Activated B cell treated with CpG ODN at 0.5 μM for 24 hours (primary cell): ENCODE data around the gene LY9. TPM values are rescaled to one million over a fixed set of nuclear protein-coding genes. Genes with fewer than 3 reads are reported as not detected.

ENCODE experiments used
- ATAC-seq: fragments of 200-7000 bp; cut with Tn5 transposase; one replicate; pipeline ENCODE4 v1.10.0; 2021; ENCODE audit warnings: low read depth, mild to moderate bottlenecking, moderate library complexity
- CTCF ChIA-PET: fragments of 350-600 bp; sonication (Branson Sonifier 250); formaldehyde crosslinking; loops from one replicate; lab custom pipeline; 2021; ENCODE audit warnings: antibody characterized with exemption; lab: Charles Lee
- POLR2A ChIA-PET: fragments of 350-600 bp; sonication (Branson Sonifier 250); formaldehyde crosslinking; loops from one replicate; lab custom pipeline; 2021; ENCODE audit warnings: antibody characterized with exemption; lab: Charles Lee
- DNase-seq: peaks from one replicate; pipeline ENCODE4 v3.0.0; 2022
- H3K27ac Mint-ChIP-seq: one replicate; pipeline ENCODE4 v1.8.0; 2020; ENCODE audit warnings: mixed read lengths
- H3K27me3 Mint-ChIP-seq: one replicate; pipeline ENCODE4 v1.8.0; 2021; ENCODE audit warnings: mixed read lengths
- H3K36me3 Mint-ChIP-seq: one replicate; pipeline ENCODE4 v1.8.0; 2021; ENCODE audit warnings: low read depth, mixed read lengths
- H3K4me1 Mint-ChIP-seq: one replicate; pipeline ENCODE4 v1.8.0; 2021; ENCODE audit warnings: mixed read lengths
- H3K4me3 Mint-ChIP-seq: one replicate; pipeline ENCODE4 v1.8.0; 2020; ENCODE audit warnings: mild to moderate bottlenecking, mixed read lengths
- H3K9me3 Mint-ChIP-seq: one replicate; pipeline ENCODE4 v1.8.0; 2020; ENCODE audit warnings: mixed read lengths
- CTCF ChIP-seq: fragments of 200-600 bp; IDR thresholded peaks from one replicate; pipeline ENCODE4 v1.8.0; 2022; ENCODE audit warnings: antibody characterized with exemption, mild to moderate bottlenecking
- intact Hi-C: fragments of 100-400 bp; cut with micrococcal nuclease; formaldehyde crosslinking; loops from one replicate; pipeline ENCODE4 v1.15.1; 2024
- total RNA-seq: library from RNA; stranded (reverse); gene quantifications from 2 replicates; pipeline ENCODE4 v1.2.3, GENCODE V29; 2022

The LY9 gene
- total RNA-seq, 1 donor from 2014 or later: 71.6 TPM

GRCh38 chr1:160789051-160789701, 6.8 kb upstream of the LY9 start:
- peak overlapping the region; percentile 59 for H3K4me3 Mint-ChIP-seq

GRCh38 chr1:160789702-160790611, 6.0 kb upstream of the LY9 start:
- peak; percentile 84 for ATAC-seq
- CTCF ChIA-PET: interaction anchor here (1.1 to 2.4 kb wide), 7 partner anchors 9 to 164 kb away, joined by 3 to 18 read pairs (median 4); partner anchors contain the start of gene ITLN2
- Mint-ChIP-seq H3K27me3 (no peaks in the 10 kb centered on the region), H3K4me1 (peaks cover 44% of the 10 kb centered on the region), H3K36me3 (no peaks in the 10 kb centered on the region), H3K4me3 (peak overlapping the region; percentile 59), H3K27ac (peak overlapping the region; percentile 98), H3K9me3 (no peaks in the 10 kb centered on the region)
- peak; percentile 74 for DNase-seq
- intact Hi-C loops: loop anchor here (1.0 kb wide), 4 partner anchors 8 to 22 kb away; no protein-coding TSS in a partner anchor
- POLR2A ChIA-PET: interaction anchor here (0.6 to 2.9 kb wide), 23 partner anchors 9 to 308 kb away, joined by 3 to 37 read pairs (median 4); partner anchors contain the start of genes CD48, KLHDC9, SLAMF1 and SLAMF7
- no peak for TF ChIP-seq CTCF

More at GRCh38 chr1:160789051-160789701, 6.8 kb upstream of the LY9 start:
- no peak for TF ChIP-seq CTCF
- ATAC-seq: no peak
- intact Hi-C loops: loop anchor here (1.0 kb wide), 2 partner anchors 13 to 21 kb away; no protein-coding TSS in a partner anchor
- H3K36me3 Mint-ChIP-seq: no peaks in the 10 kb centered on the region
- ChIA-PET POLR2A (interaction anchor here (0.6 to 2.9 kb wide), 19 partner anchors 8 to 279 kb away, joined by 3 to 37 read pairs (median 5); partner anchors contain the start of genes CD48, SLAMF1 and SLAMF7), CTCF (interaction anchor here (1.1 to 2.4 kb wide), 4 partner anchors 12 to 165 kb away, joined by 3 to 18 read pairs (median 4); partner anchors contain the start of gene ITLN2)
- H3K27ac Mint-ChIP-seq: peak overlapping the region; percentile 98
- H3K9me3 Mint-ChIP-seq: no peaks in the 10 kb centered on the region
- peaks cover 40% of the 10 kb centered on the region for H3K4me1 Mint-ChIP-seq
- no peak for DNase-seq
- no peaks in the 10 kb centered on the region for H3K27me3 Mint-ChIP-seq

GRCh38 chr1:160794376-160794775, 1.6 kb upstream of the LY9 start:
- Mint-ChIP-seq H3K36me3 (peaks cover 27% of the 10 kb centered on the region), H3K4me1 (peaks cover 80% of the 10 kb centered on the region), H3K27ac (peak overlapping the region; percentile 99), H3K9me3 (no peaks in the 10 kb centered on the region), H3K4me3 (no peak overlapping the region), H3K27me3 (no peaks in the 10 kb centered on the region)
- ATAC-seq (no peak), DNase-seq (no peak)
- intact Hi-C loops: no loop called here
- ChIA-PET POLR2A (interaction anchor here (0.6 to 6.1 kb wide), 4 partner anchors 13 to 431 kb away, joined by 4 to 52 read pairs (median 22); partner anchors contain the start of gene TOMM40L), CTCF (interaction anchor here (1.1 to 5.7 kb wide), 4 partner anchors 14 to 37 kb away, joined by 3 to 46 read pairs (median 11); no protein-coding TSS in a partner anchor)
- no peak for TF ChIP-seq CTCF

GRCh38 chr1:160797271-160797709, 1.3 kb downstream of the LY9 start:
- H3K27ac Mint-ChIP-seq: peak overlapping the region; percentile 99
- no peaks in the 10 kb centered on the region for H3K27me3 Mint-ChIP-seq
- ChIA-PET CTCF (interaction anchor here (1.6 to 5.7 kb wide), 6 partner anchors 17 to 154 kb away, joined by 5 to 46 read pairs (median 7); no protein-coding TSS in a partner anchor), POLR2A (interaction anchor here (0.7 to 6.1 kb wide), 13 partner anchors 10 to 272 kb away, joined by 3 to 52 read pairs (median 5); partner anchors contain the start of genes ARHGAP30, CD48, SLAMF7 and USF1)
- intact Hi-C loops: loop anchor here (2.0 to 5.0 kb wide), 2 partner anchors 35 to 58 kb away; partner anchors contain the start of gene SLAMF7
- H3K36me3 Mint-ChIP-seq: peaks cover 50% of the 10 kb centered on the region
- peaks cover 82% of the 10 kb centered on the region for H3K4me1 Mint-ChIP-seq
- ATAC-seq: no peak
- no peaks in the 10 kb centered on the region for H3K9me3 Mint-ChIP-seq
- no peak for DNase-seq
- TF ChIP-seq CTCF: no peak
- peak overlapping the region; percentile 95 for H3K4me3 Mint-ChIP-seq
